IMR-90 (cell line): ENCODE data around the gene DPF3. TPM values are rescaled to one million over a fixed set of nuclear protein-coding genes. Genes with fewer than 3 reads are reported as not detected.
A peak's percentile ranks its signal among the peaks of the same experiment; 100 is the strongest.

Experiments
- ATAC-seq: fragments of 200-7000 bp; cut with Tn5 transposase; 2 replicates; pipeline ENCODE4 v1.9.1; 2020; ENCODE audit warnings: low read depth, mild to moderate bottlenecking, moderate library complexity
- BruUV-seq: library from RNA; stranded (reverse); fragments of 400-500 nt; replicated peaks from 2 replicates; lab custom pipeline; 2021; lab: Mats Ljungman, UMichigan
- CTCF ChIA-PET: fragments of 300-600 bp; formaldehyde crosslinking; extraction: SDS; loops from one replicate; lab custom pipeline; 2021; ENCODE audit warnings: antibody characterized with exemption; lab: Yijun Ruan, JAX
- POLR2A ChIA-PET: fragments of 300-600 bp; sonication (Branson Sonifier 250); formaldehyde crosslinking; loops from one replicate; lab custom pipeline; 2022; ENCODE audit warnings: antibody characterized with exemption; ENCODE audit not compliant: unreplicated experiment; lab: Charles Lee
- DNase-seq: peaks from one replicate; pipeline ENCODE4 v3.0.0; 2013
- H2AFZ ChIP-seq: replicated peaks from 2 replicates; pipeline ENCODE3; 2013; ENCODE audit warnings: low read length, mild to moderate bottlenecking; ENCODE audit not compliant: poor library complexity
- H2AK5ac ChIP-seq: 2 replicates; pipeline ENCODE4 v1.6.1; 2013; ENCODE audit warnings: low read depth, low read length, inconsistent platforms
- H2AK9ac ChIP-seq: replicated peaks from 2 replicates; pipeline ENCODE3; 2013; ENCODE audit warnings: mild to moderate bottlenecking, low read depth, low read length, moderate library complexity; ENCODE audit not compliant: poor library complexity
- H2BK120ac ChIP-seq: 2 replicates; pipeline ENCODE4 v1.6.1; 2013; ENCODE audit warnings: low read depth, low read length, inconsistent platforms
- H2BK15ac ChIP-seq: 3 replicates; pipeline ENCODE4 v1.6.1; 2013; ENCODE audit warnings: low read depth, low read length, inconsistent platforms
- H2BK20ac ChIP-seq: 2 replicates; pipeline ENCODE4 v1.6.1; 2013; ENCODE audit warnings: low read depth, mild to moderate bottlenecking, inconsistent platforms, low read length, moderate library complexity
- H2BK5ac ChIP-seq: 2 replicates; pipeline ENCODE4 v1.6.1; 2013; ENCODE audit warnings: mild to moderate bottlenecking, low read depth, low read length, inconsistent platforms; ENCODE audit not compliant: poor library complexity, severe bottlenecking
- H3K14ac ChIP-seq: replicated peaks from 2 replicates; pipeline ENCODE4 v1.6.1; 2013; ENCODE audit warnings: low read depth, low read length, inconsistent platforms
- H3K18ac ChIP-seq: 2 replicates; pipeline ENCODE4 v1.6.1; 2013; ENCODE audit warnings: low read depth, low read length, control low read depth
- H3K23ac ChIP-seq: 2 replicates; pipeline ENCODE4 v1.6.1; 2013; ENCODE audit warnings: low read depth, low read length, inconsistent platforms
- H3K27ac ChIP-seq: 2 replicates; pipeline ENCODE4 v1.5.1; 2013; ENCODE audit warnings: mild to moderate bottlenecking, control low read depth, low read length; ENCODE audit not compliant: insufficient read depth
- H3K27me3 ChIP-seq: 2 replicates; pipeline ENCODE4 v1.6.1; 2013; ENCODE audit warnings: low read length; ENCODE audit not compliant: control insufficient read depth, insufficient read depth
- H3K36me3 ChIP-seq: 2 replicates; pipeline ENCODE4 v1.6.1; 2013; ENCODE audit warnings: low read length, mixed read lengths; ENCODE audit not compliant: control insufficient read depth, insufficient read depth
- H3K4ac ChIP-seq: 2 replicates; pipeline ENCODE4 v1.6.1; 2013; ENCODE audit warnings: low read depth, low read length, inconsistent platforms
- H3K4me1 ChIP-seq: 2 replicates; pipeline ENCODE4 v1.6.1; 2013; ENCODE audit warnings: low read length, mixed read lengths; ENCODE audit not compliant: control insufficient read depth, insufficient read depth
- H3K4me2 ChIP-seq: 2 replicates; pipeline ENCODE4 v1.6.1; 2013; ENCODE audit warnings: low read depth, mild to moderate bottlenecking, control low read depth, low read length, moderate library complexity
- H3K4me3 ChIP-seq: 2 replicates; pipeline ENCODE4 v1.5.1; 2013; ENCODE audit warnings: low read depth, mild to moderate bottlenecking, control low read depth, low read length, moderate library complexity; ENCODE audit not compliant: insufficient read depth
- H3K56ac ChIP-seq: 2 replicates; pipeline ENCODE4 v1.6.1; 2013; ENCODE audit warnings: low read length, inconsistent platforms; ENCODE audit not compliant: insufficient read depth; ENCODE audit errors: extremely low read depth
- H3K79me1 ChIP-seq, 2 experiments: 2 replicates each; pipeline ENCODE4 v1.6.1; 2013; ENCODE audit warnings: low read length in 2 of 2, inconsistent platforms in 1 of 2, low read depth in 1 of 2
- H3K9ac ChIP-seq: 2 replicates; pipeline ENCODE4 v1.6.1; 2013; ENCODE audit warnings: low read depth, low read length, control low read depth
- H3K9me1 ChIP-seq: 2 replicates; pipeline ENCODE4 v1.6.1; 2013; ENCODE audit warnings: low read length, inconsistent platforms; ENCODE audit not compliant: insufficient read depth
- H3K9me3 ChIP-seq: 2 replicates; pipeline ENCODE4 v1.6.1; 2013; ENCODE audit warnings: low read length; ENCODE audit not compliant: control insufficient read depth, insufficient read depth
- H4K20me1 ChIP-seq: 2 replicates; pipeline ENCODE4 v1.6.1; 2013; ENCODE audit warnings: low read length, inconsistent platforms; ENCODE audit not compliant: insufficient read depth
- H4K5ac ChIP-seq: 2 replicates; pipeline ENCODE4 v1.6.1; 2013; ENCODE audit warnings: mild to moderate bottlenecking, low read depth, low read length, control low read depth
- H4K8ac ChIP-seq, 2 experiments: 2 replicates each; pipeline ENCODE4 v1.6.1; 2013; ENCODE audit warnings: low read depth in 2 of 2, low read length in 2 of 2, control low read depth in 1 of 2, inconsistent platforms in 1 of 2
- H4K91ac ChIP-seq: 2 replicates; pipeline ENCODE4 v1.6.1; 2013; ENCODE audit warnings: low read depth, low read length, inconsistent platforms; ENCODE audit not compliant: insufficient read depth
- BHLHE40 ChIP-seq: fragments of 150-350 bp; IDR thresholded peaks from 2 replicates; pipeline ENCODE4 v1.6.1; 2016; ENCODE audit warnings: mild to moderate bottlenecking, low read depth, low read length
- MAFK ChIP-seq: IDR thresholded peaks from 2 replicates; pipeline ENCODE4 v1.6.1; 2012; ENCODE audit warnings: low read depth, low read length, improper control_type of control experiment
- MXI1 ChIP-seq: IDR thresholded peaks from 2 replicates; pipeline ENCODE4 v1.6.1; 2012; ENCODE audit warnings: low read depth, mild to moderate bottlenecking, low read length, moderate library complexity, borderline replicate concordance
- NFE2L2 ChIP-seq: fragments of 150-350 bp; IDR thresholded peaks from 2 replicates; pipeline ENCODE4 v1.6.1; 2016; ENCODE audit warnings: low read depth, mild to moderate bottlenecking, low read length
- RAD21 ChIP-seq: IDR thresholded peaks from 2 replicates; pipeline ENCODE4 v1.6.1; 2012; ENCODE audit warnings: low read length, improper control_type of control experiment
- RFX5 ChIP-seq: IDR thresholded peaks from 2 replicates; pipeline ENCODE4 v1.8.0; 2012; ENCODE audit warnings: low read depth, mild to moderate bottlenecking, low read length, moderate library complexity
- WGBS, 2 experiments: methylation state at CpG; one replicate each; pipeline versions ENCODE4 v1.1.5 to v1.1.7; 2013; ENCODE audit warnings: missing lambda C conversion rate in 2 of 2; ENCODE audit not compliant: insufficient read length in 1 of 2; ENCODE audit errors: extremely low coverage in 2 of 2; 5-methylcytosine and 5-hydroxymethylcytosine counted together
- dilution Hi-C: fragments of 300-500 bp; cut with HindIII; formaldehyde crosslinking; loops from one replicate; pipeline ENCODE4 v1.14.3; 2018; ENCODE audit warnings: low sequenced_read_pairs; ENCODE audit not compliant: unreplicated experiment
- in situ Hi-C: fragments of 300-500 bp; cut with MboI; formaldehyde crosslinking; loops from 3 replicates; pipeline ENCODE4 v1.14.3; 2019; ENCODE audit warnings: low sequenced_read_pairs, inconsistent platforms, mixed read lengths
- intact Hi-C: fragments of 100-400 bp; cut with micrococcal nuclease; formaldehyde crosslinking; loops from 2 replicates; pipeline ENCODE4 v1.10.0; 2022
- polyA plus RNA-seq, 3 experiments: library from polyadenylated mRNA; depleted of rRNA; stranded (reverse); fragments of >200 nt; gene quantifications; 2 replicates each; pipeline ENCODE4 v1.2.3, GENCODE V29; 2012; ENCODE audit warnings: low replicate concordance in 1 of 3
- total RNA-seq: library from RNA; depleted of rRNA; stranded (reverse); fragments of >200 nt; gene quantifications from 2 replicates; pipeline ENCODE4 v1.2.3, GENCODE V29; 2012
- TF ChIP-seq, protein P1 (sequence below): fragments of 150-350 bp; IDR thresholded peaks from 2 replicates; pipeline ENCODE4 v1.6.1; 2017; ENCODE audit warnings: mild to moderate bottlenecking, antibody characterized with exemption, low read length, low read depth

The DPF3 gene
- total and polyA plus RNA-seq, 2 of the 4 experiments (the other 2 are of a cell fraction): 30.5 to 32.8 TPM

DNA sequence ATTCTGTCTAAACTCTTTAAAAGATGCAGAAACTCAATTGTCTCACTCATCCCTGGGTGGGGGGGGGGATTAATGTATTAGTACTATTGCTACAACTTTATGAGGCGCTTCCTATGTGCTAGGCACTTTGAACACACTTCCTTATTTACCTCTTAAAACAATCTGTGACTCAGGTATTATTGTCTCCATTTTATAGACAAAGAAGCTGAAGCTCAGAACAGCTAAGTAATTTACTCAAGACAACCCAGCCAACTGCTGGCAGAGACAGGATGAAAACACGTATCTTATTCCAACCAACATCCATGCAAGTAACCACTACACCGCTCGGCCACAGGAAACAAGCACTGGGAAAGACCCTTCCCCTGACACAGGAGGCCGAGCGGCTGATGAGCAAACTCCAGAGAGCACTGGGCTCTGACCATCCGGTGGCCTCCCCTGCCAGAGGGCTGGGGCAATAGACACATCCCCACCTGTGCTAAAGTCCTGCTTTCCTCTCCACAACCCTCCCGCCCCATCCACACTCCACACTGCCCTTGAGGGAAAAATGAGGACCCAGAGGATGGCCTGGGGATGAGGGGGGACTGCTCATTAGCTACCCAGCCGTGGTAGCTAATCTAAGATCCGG is 244.2 kb downstream of the DPF3 start:
- WGBS, 2 experiments: no CpG with 5 or more reads among the region's 10 CpGs
- H3K9me3 ChIP-seq: no peaks in the 10 kb centered on the region
- peak overlapping the region; percentile 90 for H2AK9ac ChIP-seq
- no peak overlapping the region for H3K9ac ChIP-seq
- peak overlapping the region; percentile 26; the same call in 1 of the 2 replicates for H3K18ac ChIP-seq
- ATAC-seq: no peak
- peak overlapping the region; percentile 84 for H2BK120ac ChIP-seq
- no peaks in the 10 kb centered on the region for H3K36me3 ChIP-seq
- H4K5ac ChIP-seq: peak overlapping the region; percentile 58; the same call in 1 of the 2 replicates
- DNase-seq: no peak
- no peak overlapping the region for H3K4me3 ChIP-seq
- H2AFZ ChIP-seq: no peak overlapping the region
- H3K4me2 ChIP-seq: no peak overlapping the region
- dilution Hi-C loops: no loop called here
- peak overlapping the region; percentile 92 for H4K91ac ChIP-seq
- TF ChIP-seq BHLHE40: no peak
- no peak for TF ChIP-seq MXI1
- no peak for TF ChIP-seq NFE2L2
- TF ChIP-seq MAFK: no peak
- TF ChIP-seq, protein P1, sequence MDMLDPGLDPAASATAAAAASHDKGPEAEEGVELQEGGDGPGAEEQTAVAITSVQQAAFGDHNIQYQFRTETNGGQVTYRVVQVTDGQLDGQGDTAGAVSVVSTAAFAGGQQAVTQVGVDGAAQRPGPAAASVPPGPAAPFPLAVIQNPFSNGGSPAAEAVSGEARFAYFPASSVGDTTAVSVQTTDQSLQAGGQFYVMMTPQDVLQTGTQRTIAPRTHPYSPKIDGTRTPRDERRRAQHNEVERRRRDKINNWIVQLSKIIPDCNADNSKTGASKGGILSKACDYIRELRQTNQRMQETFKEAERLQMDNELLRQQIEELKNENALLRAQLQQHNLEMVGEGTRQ: no peak
- TF ChIP-seq RFX5: no peak
- no peak for TF ChIP-seq RAD21
- no TSS peak for BruUV-seq
- H3K27ac ChIP-seq: no peak overlapping the region
- H3K4ac ChIP-seq: peak overlapping the region; percentile 97
- intact Hi-C loops: no loop called here
- H3K23ac ChIP-seq: no peak overlapping the region
- H2BK20ac ChIP-seq: peak overlapping the region; percentile 97; the same call in 1 of the 2 replicates
- H3K4me1 ChIP-seq: peaks cover 38% of the 10 kb centered on the region
- H2BK15ac ChIP-seq: peak overlapping the region; percentile 75; the same call in 1 of the 3 replicates
- peak overlapping the region; percentile 16; the same call in 1 of the 2 replicates for H3K14ac ChIP-seq
- peak overlapping the region; percentile 79 for H2AK5ac ChIP-seq
- H3K9me1 ChIP-seq: peaks cover 50% of the 10 kb centered on the region
- H3K27me3 ChIP-seq: no peaks in the 10 kb centered on the region
- POLR2A ChIA-PET: no interaction called here
- H3K56ac ChIP-seq: no peak overlapping the region
- H4K8ac ChIP-seq: peak overlapping the region; percentile 87 to 91; a peak in 3 of 4 replicates
- in situ Hi-C loops: no loop called here
- H2BK5ac ChIP-seq: peak overlapping the region; percentile 44
- H4K20me1 ChIP-seq: no peaks in the 10 kb centered on the region
- CTCF ChIA-PET: no interaction called here
- peaks cover 0 to 17% of the 10 kb centered on the region in 2 experiments; a peak in 2 of 4 replicates for H3K79me1 ChIP-seq
